Activated CD8-positive, alpha-beta T cell treated with anti-CD3 and anti-CD28 coated beads for 36 hours (primary cell): ENCODE results near the gene ABCA8. TPM values are rescaled to one million over a fixed set of nuclear protein-coding genes. Genes with fewer than 3 reads are reported as not detected.

Source experiments
- ATAC-seq: fragments of 200-7000 bp; cut with Tn5 transposase; one replicate; pipeline ENCODE4 v1.10.0; 2021; ENCODE audit warnings: mild to moderate bottlenecking, moderate library complexity
- CTCF ChIA-PET: fragments of 350-600 bp; sonication (Branson Sonifier 250); formaldehyde crosslinking; loops from one replicate; lab custom pipeline; 2021; ENCODE audit warnings: antibody characterized with exemption; lab: Charles Lee
- POLR2A ChIA-PET: fragments of 350-600 bp; sonication (Branson Sonifier 250); formaldehyde crosslinking; loops from one replicate; lab custom pipeline; 2021; ENCODE audit warnings: antibody characterized with exemption; lab: Charles Lee
- DNase-seq: peaks from one replicate; pipeline ENCODE4 v3.0.0-alpha.2; 2020
- H3K27ac Mint-ChIP-seq: one replicate; pipeline ENCODE4 v1.8.0; 2021; ENCODE audit warnings: mild to moderate bottlenecking, mixed read lengths
- H3K27me3 Mint-ChIP-seq: one replicate; pipeline ENCODE4 v1.8.0; 2021; ENCODE audit warnings: mixed read lengths
- H3K36me3 Mint-ChIP-seq: one replicate; pipeline ENCODE4 v1.8.0; 2021; ENCODE audit warnings: low read depth, mixed read lengths
- H3K4me1 Mint-ChIP-seq: one replicate; pipeline ENCODE4 v1.8.0; 2021; ENCODE audit warnings: low read depth, mixed read lengths
- H3K4me3 Mint-ChIP-seq: one replicate; pipeline ENCODE4 v1.8.0; 2021; ENCODE audit warnings: mild to moderate bottlenecking, moderate library complexity, mixed read lengths
- H3K9me3 Mint-ChIP-seq: one replicate; pipeline ENCODE4 v1.8.0; 2021; ENCODE audit warnings: mixed read lengths
- intact Hi-C: fragments of 100-400 bp; cut with micrococcal nuclease; formaldehyde crosslinking; loops from one replicate; pipeline ENCODE4 v1.10.0; 2022
- total RNA-seq, 2 experiments: library from RNA; stranded (reverse); gene quantifications; one replicate each; pipeline ENCODE4 v1.2.3, GENCODE V29; 2021
- TF ChIP-seq, protein P1 (sequence below): fragments of 200-600 bp; IDR thresholded peaks from one replicate; pipeline ENCODE4 v1.8.0; 2022; ENCODE audit warnings: antibody characterized with exemption, mild to moderate bottlenecking

The ABCA8 gene
- total RNA-seq, 2 experiments from 2014 or later: not detected

DNA sequence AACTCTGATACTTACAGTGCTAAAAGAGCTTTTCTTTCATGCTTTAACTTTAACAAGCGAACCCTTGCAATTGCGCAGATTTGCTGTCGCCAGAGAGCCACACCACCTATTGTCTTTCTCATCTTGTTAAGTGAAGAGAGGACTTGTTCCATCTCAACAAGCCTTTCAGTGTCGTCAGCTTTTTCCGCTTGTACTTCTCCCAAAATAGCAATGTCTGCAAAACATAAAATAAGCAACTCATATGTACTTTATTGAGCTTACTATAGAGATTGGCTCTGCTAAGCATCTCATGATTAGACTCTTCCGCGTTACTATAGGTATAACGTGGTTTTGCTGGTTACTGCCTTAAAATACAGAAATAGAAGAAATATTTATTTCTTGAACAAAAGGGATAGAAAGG, 51.9 kb downstream of the ABCA8 start:
- no peak for DNase-seq
- intact Hi-C loops: no loop called here
- H3K4me3 Mint-ChIP-seq: no peak overlapping the region
- TF ChIP-seq, protein P1, sequence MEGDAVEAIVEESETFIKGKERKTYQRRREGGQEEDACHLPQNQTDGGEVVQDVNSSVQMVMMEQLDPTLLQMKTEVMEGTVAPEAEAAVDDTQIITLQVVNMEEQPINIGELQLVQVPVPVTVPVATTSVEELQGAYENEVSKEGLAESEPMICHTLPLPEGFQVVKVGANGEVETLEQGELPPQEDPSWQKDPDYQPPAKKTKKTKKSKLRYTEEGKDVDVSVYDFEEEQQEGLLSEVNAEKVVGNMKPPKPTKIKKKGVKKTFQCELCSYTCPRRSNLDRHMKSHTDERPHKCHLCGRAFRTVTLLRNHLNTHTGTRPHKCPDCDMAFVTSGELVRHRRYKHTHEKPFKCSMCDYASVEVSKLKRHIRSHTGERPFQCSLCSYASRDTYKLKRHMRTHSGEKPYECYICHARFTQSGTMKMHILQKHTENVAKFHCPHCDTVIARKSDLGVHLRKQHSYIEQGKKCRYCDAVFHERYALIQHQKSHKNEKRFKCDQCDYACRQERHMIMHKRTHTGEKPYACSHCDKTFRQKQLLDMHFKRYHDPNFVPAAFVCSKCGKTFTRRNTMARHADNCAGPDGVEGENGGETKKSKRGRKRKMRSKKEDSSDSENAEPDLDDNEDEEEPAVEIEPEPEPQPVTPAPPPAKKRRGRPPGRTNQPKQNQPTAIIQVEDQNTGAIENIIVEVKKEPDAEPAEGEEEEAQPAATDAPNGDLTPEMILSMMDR: no peak
- no peaks in the 10 kb centered on the region for H3K36me3 Mint-ChIP-seq
- H3K27me3 Mint-ChIP-seq: no peaks in the 10 kb centered on the region
- POLR2A ChIA-PET: no interaction called here
- no peak overlapping the region for H3K27ac Mint-ChIP-seq
- CTCF ChIA-PET: no interaction called here
- no peak for ATAC-seq
- no peaks in the 10 kb centered on the region for H3K4me1 Mint-ChIP-seq
- H3K9me3 Mint-ChIP-seq: no peaks in the 10 kb centered on the region

DNA sequence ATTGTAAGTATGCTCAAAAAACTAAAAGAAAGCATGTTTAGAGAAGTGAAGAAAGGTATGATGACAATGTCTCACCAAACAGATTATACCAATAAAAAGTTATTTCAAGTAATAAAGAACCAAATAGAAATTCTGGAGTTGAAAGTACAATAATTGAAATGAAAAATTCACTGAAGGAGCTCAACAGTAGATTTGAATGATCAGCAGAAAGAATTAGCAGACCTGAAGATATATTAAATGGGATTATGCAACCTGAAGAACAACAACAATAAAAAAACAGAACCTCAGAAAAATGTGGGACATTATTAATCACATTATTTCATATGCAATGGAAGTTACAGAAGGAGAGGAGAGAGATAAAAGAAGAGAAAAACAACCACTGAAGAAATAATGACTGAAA, 57.6 kb downstream of the ABCA8 start:
- CTCF ChIA-PET: no interaction called here
- H3K36me3 Mint-ChIP-seq: no peaks in the 10 kb centered on the region
- DNase-seq: no peak
- no peaks in the 10 kb centered on the region for H3K4me1 Mint-ChIP-seq
- intact Hi-C loops: no loop called here
- POLR2A ChIA-PET: no interaction called here
- H3K27ac Mint-ChIP-seq: no peak overlapping the region
- TF ChIP-seq, protein P1: no peak
- H3K9me3 Mint-ChIP-seq: no peaks in the 10 kb centered on the region
- no peak overlapping the region for H3K4me3 Mint-ChIP-seq
- H3K27me3 Mint-ChIP-seq: peaks cover 2% of the 10 kb centered on the region
- no peak for ATAC-seq

DNA sequence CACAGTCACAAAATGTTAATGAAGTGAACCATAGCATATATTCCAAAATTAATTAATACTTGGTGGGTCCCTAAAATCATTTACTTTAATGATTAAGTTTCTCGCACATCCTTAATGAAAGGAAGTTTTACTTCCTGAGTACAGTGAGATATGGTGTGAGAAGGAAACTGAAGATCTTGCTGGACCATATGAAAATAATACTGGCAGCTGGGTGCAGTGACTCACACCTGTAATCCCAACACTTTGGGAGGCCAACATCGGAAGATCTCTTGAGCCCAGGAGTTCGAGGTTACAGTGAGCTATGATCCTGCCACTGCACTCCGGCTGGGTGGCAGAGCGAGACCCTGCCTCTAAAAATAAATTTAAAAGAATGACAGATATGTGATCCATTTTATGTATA, 62.5 kb downstream of the ABCA8 start:
- Mint-ChIP-seq H3K4me3 (no peak overlapping the region), H3K4me1 (no peaks in the 10 kb centered on the region), H3K27ac (no peak overlapping the region), H3K36me3 (no peaks in the 10 kb centered on the region), H3K27me3 (peaks cover 8% of the 10 kb centered on the region), H3K9me3 (no peaks in the 10 kb centered on the region)
- ChIA-PET CTCF (no interaction called here), POLR2A (no interaction called here)
- DNase-seq (no peak), ATAC-seq (no peak)
- TF ChIP-seq, protein P1: no peak
- intact Hi-C loops: no loop called here

DNA sequence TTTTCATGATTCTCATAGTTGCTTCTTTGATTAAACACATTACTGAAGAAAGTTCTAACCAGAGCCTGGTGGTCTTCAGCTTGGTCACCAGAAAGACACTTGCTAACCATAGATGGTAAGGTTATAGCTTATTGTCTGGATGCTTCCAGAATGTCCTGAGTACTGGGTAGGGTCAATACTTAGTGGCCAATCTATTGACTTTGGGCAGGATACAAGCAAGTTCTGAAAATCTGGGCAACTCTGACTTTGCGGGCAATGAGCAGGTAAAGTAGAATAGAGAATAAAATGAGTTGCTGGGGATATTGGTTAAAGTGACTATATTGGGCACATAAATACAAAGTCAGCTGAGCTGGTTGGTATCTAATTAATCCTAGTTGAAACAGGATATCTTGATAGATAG, 63.0 kb downstream of the ABCA8 start:
- no peak for DNase-seq
- no peaks in the 10 kb centered on the region for H3K9me3 Mint-ChIP-seq

DNA sequence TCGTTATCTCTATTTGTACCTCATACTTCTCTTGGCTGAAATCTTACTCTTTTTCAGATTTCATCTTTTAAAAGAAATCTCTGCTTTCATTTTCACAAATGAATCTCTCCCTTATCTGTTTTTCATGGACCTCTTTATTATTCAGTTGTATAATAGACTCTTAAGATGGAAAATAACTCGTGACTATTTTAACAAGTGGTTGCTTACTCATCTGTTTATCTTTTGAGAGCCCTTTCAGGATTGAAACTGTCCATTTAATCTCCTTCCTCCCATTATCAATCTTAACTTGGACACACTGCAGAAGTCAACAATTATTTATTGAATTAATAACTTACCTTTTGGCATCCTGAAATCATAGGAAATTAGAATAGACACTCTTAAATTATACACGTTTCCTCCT, 68.8 kb downstream of the ABCA8 start:
- Mint-ChIP-seq H3K4me1 (no peaks in the 10 kb centered on the region), H3K36me3 (no peaks in the 10 kb centered on the region), H3K4me3 (no peak overlapping the region), H3K27me3 (peaks cover 4% of the 10 kb centered on the region), H3K27ac (no peak overlapping the region), H3K9me3 (no peaks in the 10 kb centered on the region)
- CTCF ChIA-PET: no interaction called here
- TF ChIP-seq, protein P1: no peak
- ATAC-seq (no peak), DNase-seq (no peak)
- intact Hi-C loops: no loop called here
- POLR2A ChIA-PET: no interaction called here

More for the DNA sequence above, 63.0 kb downstream of the ABCA8 start:
- H3K27ac Mint-ChIP-seq: no peak overlapping the region
- TF ChIP-seq, protein P1: no peak
- H3K4me1 Mint-ChIP-seq: no peaks in the 10 kb centered on the region
- intact Hi-C loops: no loop called here
- POLR2A ChIA-PET: no interaction called here
- CTCF ChIA-PET: no interaction called here
- H3K27me3 Mint-ChIP-seq: peaks cover 8% of the 10 kb centered on the region
- ATAC-seq: no peak
- no peaks in the 10 kb centered on the region for H3K36me3 Mint-ChIP-seq
- no peak overlapping the region for H3K4me3 Mint-ChIP-seq
